Left ventricle myocardium inferior (tissue), 1 donor: ENCODE results near the gene ST7. TPM values are rescaled to one million over a fixed set of nuclear protein-coding genes. Genes with fewer than 3 reads are reported as not detected.

Source experiments
- DNase-seq: peaks from one replicate; pipeline ENCODE4 v3.0.0-alpha.2; 2020
- H3K27ac ChIP-seq: fragments of 200-600 bp; replicated peaks from 2 replicates; pipeline ENCODE4 v1.8.0; 2021
- H3K27me3 ChIP-seq: fragments of 200-600 bp; 2 replicates; pipeline ENCODE4 v1.8.0; 2021; ENCODE audit warnings: low read depth
- H3K36me3 ChIP-seq: fragments of 200-600 bp; 2 replicates; pipeline ENCODE4 v1.8.0; 2021
- H3K4me1 ChIP-seq: fragments of 200-600 bp; 2 replicates; pipeline ENCODE4 v1.8.0; 2021
- H3K4me3 ChIP-seq: fragments of 200-600 bp; 2 replicates; pipeline ENCODE4 v1.8.0; 2021; ENCODE audit warnings: mild to moderate bottlenecking, moderate library complexity
- H3K9me3 ChIP-seq: fragments of 200-600 bp; replicated peaks from 2 replicates; pipeline ENCODE4 v1.8.0; 2021
- intact Hi-C: fragments of 100-400 bp; cut with micrococcal nuclease; formaldehyde crosslinking; loops from one replicate; pipeline ENCODE4 v1.11.0; 2022
- total RNA-seq: library from RNA; stranded (reverse); fragmentation: NEBNext Ultra II Directional; extraction: Animal tissue kit (Norgen Biotek cat#: 25700); gene quantifications from one replicate; pipeline ENCODE4 v1.2.1, GENCODE V29; 2021
- TF ChIP-seq, protein P1 (sequence below): fragments of 200-600 bp; IDR thresholded peaks from 2 replicates; pipeline ENCODE4 v1.8.0; 2021; ENCODE audit warnings: antibody characterized with exemption, mild to moderate bottlenecking, borderline replicate concordance
- donor health status: DM: no; HTN: yes; CAD: no; lungs with severe emphysema.

The ST7 gene
- total RNA-seq, 1 donor from 2014 or later = 28.5 TPM

- Histone ChIP-seq H3K9me3 (peaks cover 12% of the 10 kb centered on the region), H3K4me3 (no peak overlapping the region), H3K36me3 (no peaks in the 10 kb centered on the region), H3K27ac (no peak overlapping the region), H3K27me3 (no peaks in the 10 kb centered on the region), H3K4me1 (no peaks in the 10 kb centered on the region)
- TF ChIP-seq, protein P1, sequence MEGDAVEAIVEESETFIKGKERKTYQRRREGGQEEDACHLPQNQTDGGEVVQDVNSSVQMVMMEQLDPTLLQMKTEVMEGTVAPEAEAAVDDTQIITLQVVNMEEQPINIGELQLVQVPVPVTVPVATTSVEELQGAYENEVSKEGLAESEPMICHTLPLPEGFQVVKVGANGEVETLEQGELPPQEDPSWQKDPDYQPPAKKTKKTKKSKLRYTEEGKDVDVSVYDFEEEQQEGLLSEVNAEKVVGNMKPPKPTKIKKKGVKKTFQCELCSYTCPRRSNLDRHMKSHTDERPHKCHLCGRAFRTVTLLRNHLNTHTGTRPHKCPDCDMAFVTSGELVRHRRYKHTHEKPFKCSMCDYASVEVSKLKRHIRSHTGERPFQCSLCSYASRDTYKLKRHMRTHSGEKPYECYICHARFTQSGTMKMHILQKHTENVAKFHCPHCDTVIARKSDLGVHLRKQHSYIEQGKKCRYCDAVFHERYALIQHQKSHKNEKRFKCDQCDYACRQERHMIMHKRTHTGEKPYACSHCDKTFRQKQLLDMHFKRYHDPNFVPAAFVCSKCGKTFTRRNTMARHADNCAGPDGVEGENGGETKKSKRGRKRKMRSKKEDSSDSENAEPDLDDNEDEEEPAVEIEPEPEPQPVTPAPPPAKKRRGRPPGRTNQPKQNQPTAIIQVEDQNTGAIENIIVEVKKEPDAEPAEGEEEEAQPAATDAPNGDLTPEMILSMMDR = no peak
- no peak for DNase-seq
- intact Hi-C loops = no loop called here
Observed at GRCh38 chr7:117264716-117265115, 311.4 kb downstream of the ST7 start.

GRCh38 chr7:117269417-117269816 is 316.1 kb downstream of the ST7 start:
- Histone ChIP-seq H3K9me3 (peaks cover 12% of the 10 kb centered on the region), H3K27ac (no peak overlapping the region), H3K36me3 (no peaks in the 10 kb centered on the region), H3K27me3 (peaks cover 4% of the 10 kb centered on the region), H3K4me3 (no peak overlapping the region), H3K4me1 (no peaks in the 10 kb centered on the region)
- DNase-seq = no peak
- TF ChIP-seq, protein P1 = no peak
- intact Hi-C loops = no loop called here

DNA sequence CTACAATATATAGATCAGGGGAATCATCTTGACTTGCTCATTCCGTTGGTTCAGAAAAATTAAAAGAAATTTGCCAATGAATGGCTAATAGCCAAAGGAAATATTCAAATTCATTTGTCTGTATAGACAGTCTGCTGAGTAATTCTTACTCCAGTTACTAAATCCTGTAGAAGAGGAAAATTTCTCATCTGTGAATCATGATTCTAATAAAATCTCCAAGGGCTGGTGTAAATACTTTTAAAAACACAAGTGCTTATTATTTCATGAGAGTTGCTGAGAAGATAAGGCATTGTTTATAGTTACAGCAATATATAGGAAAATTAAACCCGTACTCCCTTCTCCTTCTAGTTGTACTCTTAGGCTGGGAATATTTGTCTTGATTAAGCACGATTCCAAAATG is 316.6 kb downstream of the ST7 start:
- Histone ChIP-seq H3K9me3 (peaks cover 12% of the 10 kb centered on the region), H3K27me3 (peaks cover 7% of the 10 kb centered on the region), H3K4me3 (no peak overlapping the region), H3K36me3 (no peaks in the 10 kb centered on the region), H3K4me1 (no peaks in the 10 kb centered on the region), H3K27ac (no peak overlapping the region)
- intact Hi-C loops = no loop called here
- no peak for DNase-seq
- TF ChIP-seq, protein P1 = no peak

DNA sequence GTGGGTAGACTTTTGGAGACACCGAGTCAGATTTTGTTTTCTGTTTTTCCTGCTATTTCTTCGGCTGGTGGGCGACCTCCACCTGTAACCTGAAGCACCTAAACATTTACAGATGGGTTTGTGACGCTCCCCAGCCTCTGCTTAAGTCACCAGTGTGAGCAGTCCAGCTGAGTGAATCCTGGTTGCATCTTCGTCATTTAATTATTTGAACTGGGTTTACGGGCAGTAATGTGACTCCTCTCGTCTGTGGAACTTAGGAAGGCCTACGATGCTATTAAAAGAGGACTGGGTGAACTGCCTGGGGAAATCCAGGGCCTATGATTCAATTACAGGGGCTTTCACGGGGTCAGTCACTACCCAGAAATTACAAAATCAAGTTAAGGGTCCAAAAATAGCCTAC is 317.1 kb downstream of the ST7 start:
- no peak overlapping the region for H3K27ac ChIP-seq
- no peak for DNase-seq
- H3K4me1 ChIP-seq = no peaks in the 10 kb centered on the region
- peaks cover 12% of the 10 kb centered on the region for H3K9me3 ChIP-seq
- peaks cover 11% of the 10 kb centered on the region for H3K27me3 ChIP-seq
- TF ChIP-seq, protein P1 = no peak
- H3K36me3 ChIP-seq = no peaks in the 10 kb centered on the region
- H3K4me3 ChIP-seq = no peak overlapping the region
- intact Hi-C loops = no loop called here

- no peak for DNase-seq
- no peaks in the 10 kb centered on the region for H3K4me1 ChIP-seq
- intact Hi-C loops = no loop called here
- peaks cover 21% of the 10 kb centered on the region for H3K27me3 ChIP-seq
- TF ChIP-seq, protein P1 = no peak
- peaks cover 3% of the 10 kb centered on the region for H3K9me3 ChIP-seq
- H3K4me3 ChIP-seq = no peak overlapping the region
- no peaks in the 10 kb centered on the region for H3K36me3 ChIP-seq
- no peak overlapping the region for H3K27ac ChIP-seq
Observed at GRCh38 chr7:117271566-117271965, 318.3 kb downstream of the ST7 start.
